NCI-H446 (cell line): ENCODE measurements around the gene HUS1B.
"Not testable (repeated sequence)": the region's sequence is repeated elsewhere in the genome, so short reads cannot be mapped to it uniquely, and the experiment has no call there.

ENCODE experiments used
- DNase-seq, 2 experiments: peaks; one replicate each; lab custom pipeline; 2025; lab: John Stamatoyannopoulos, UW

Gene HUS1B

DNA sequence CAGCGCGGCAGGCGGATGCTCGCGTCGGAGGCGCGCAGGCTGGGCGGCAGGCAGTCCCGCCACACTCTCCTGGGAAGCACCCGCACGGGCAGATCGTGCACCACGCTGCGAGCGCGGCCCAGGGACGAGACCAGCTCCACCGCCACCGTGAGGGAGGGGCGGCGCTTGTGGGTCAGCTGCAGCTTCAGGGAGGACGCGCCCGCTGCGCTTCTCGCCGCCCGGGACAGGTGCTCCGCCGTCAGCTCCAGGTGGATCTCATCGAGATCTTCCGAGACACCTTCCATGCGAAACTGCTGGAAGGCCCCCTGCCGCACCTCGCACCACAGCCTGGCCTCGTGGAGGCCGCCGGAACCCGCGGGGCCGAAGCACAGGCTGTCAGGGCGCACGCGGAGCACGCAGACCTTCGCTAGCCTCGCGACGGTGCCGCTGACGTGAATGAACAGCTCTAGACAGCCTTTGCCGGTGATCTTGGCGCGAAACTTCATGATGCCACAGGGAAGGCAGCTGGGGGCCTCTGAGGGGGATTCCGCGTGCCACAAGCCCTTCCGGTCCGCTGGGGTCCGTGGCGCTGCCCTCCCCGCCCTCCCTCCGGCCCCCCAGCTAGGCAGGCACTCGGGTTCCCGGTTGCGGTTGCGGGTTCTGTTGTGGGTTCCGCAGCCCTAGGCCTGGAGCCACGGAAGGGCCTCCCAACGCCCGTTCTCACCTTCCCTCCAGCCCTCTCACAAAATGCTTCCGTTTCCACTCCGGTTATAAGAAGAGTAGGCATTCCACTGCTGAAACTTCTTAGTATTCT lies at the start of gene HUS1B:
Gene HUS1B, minus strand, starts transcription at position 641 of the 793 bp plus-strand sequence. Its CDS starts 156 bp downstream, at position 485.
- no peak for DNase-seq

DNA sequence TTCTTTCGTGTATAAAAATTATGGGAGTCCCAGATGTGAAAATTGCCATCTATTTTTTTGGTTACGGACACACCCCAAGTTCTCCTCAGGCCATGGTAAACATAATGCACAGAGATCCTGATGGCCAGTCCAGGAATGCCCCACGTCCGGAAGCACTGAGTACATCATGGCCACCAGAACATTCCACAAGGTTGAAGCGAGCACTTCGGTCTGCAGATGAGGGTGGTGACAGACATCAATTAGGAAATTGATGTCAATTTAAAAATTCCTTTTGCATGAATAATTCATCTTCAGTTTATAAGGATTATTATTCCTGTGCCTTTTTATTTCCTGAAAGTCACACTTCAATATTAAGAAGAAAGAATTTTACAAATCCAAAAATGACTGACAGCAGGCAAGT lies 49.2 kb upstream of the HUS1B start:
- DNase-seq: no peak

DNA sequence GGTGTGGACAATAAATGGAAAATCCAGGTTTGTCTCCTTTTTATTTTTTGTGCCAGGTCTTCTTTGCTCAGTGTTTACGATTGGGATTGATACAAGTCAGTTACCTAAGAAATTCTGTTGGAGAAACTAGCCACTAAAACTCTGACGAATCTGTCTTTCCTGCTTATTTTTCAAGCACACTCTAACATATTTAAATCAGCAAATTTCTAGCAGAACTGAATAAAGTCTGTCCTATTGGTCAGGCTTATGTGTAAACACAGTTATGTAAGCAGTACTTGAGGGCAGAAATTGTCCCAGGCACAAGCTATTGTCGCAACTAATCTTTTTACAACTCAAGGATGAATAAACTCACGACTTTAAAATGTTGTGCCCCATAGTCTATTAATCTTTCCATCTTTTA lies 48.1 kb upstream of the HUS1B start:
- DNase-seq: no peak

DNA sequence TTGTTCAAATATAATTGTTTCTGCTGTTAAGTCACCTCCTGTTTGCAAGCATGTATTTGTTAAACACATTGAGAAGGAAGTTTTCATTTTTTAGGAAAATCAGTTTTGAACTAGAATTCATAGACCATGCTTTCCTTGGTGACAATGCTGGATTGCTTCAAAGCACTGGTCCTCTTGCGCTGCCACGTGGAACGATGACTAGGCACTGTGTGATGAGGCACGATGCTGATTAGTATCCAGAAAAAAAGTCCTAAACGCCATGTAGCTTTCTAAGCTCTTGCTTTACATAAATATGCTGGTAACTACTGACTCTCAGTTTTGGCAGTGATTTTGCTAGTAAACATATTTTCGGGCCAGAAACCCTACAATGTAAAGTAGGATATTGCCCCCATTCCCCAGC lies 47.1 kb upstream of the HUS1B start:
- DNase-seq: no peak

DNA sequence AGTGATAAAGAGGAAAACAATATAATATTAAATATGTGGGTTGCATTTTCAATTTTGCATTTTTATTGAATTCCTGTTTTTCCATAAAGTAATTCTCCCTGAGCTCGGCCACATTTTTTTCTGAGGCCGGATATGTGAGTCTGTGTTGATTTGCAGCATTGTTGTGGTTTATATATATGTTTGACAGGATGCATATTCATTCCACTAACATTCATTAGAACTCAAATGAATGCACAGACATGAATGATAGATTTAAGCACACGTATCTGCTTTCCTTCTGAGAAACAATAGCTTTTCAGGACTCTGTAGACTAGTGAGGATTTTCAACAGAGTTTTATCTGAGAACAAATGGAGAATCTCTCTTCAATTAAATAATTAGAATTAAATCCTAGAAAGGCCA lies 46.7 kb upstream of the HUS1B start:
- no peak for DNase-seq

DNA sequence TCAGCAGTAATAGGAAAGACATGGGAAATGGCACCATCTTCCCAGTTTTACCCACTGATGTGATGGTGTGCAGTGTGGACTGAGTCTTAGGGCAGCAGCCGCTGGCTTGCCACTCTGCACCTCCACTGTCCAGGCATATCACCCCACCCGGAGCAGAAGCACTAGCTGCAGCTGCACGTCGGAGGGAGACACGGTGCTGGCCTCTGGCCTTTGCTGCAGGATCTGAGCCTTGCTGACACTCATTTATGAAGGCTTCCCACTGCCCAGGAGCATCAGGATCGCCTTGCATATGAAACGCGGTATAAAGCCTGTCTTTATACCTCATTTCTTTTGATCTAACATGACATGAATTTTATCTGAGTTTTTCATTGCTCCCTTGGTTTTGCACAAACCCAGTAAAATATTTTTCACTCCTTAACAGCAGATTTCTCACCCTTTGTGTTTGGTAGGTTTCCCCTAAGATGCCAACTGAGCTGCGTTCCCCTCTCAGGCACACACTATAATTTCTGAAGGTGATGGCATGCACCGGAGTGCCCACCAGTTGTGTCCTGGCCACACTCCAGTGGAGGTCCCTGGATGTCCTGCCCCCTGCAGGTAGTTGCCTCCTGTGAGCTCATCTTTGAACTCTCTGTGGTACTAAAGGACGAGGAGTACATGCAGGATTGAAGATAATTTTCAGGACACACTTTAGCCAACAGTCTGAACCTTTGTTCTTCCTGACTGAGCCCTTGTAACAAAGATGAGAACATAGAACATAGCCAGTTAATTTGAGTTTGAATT lies 45.0 kb upstream of the HUS1B start:
- no peak for DNase-seq

DNA sequence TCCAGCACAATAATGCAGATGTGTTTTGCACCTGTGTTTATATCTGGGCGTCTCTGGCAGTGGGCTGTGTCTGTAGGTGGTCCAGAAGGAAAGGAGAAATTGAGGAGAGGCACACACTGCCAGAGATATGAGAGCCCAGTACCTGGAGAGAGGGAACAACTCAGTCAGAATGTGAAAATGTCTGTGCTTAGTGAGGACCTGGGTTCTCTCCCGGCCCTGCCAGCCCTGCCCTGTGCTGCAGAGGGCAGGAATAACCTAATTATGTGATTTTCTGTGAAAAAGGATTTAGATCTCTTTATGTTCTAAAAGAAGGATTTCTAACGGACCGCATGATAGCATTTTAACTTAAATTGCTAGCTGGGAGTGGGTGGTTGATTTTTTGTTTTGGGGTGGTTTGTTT lies 44.3 kb upstream of the HUS1B start:
- DNase-seq: no peak

DNA sequence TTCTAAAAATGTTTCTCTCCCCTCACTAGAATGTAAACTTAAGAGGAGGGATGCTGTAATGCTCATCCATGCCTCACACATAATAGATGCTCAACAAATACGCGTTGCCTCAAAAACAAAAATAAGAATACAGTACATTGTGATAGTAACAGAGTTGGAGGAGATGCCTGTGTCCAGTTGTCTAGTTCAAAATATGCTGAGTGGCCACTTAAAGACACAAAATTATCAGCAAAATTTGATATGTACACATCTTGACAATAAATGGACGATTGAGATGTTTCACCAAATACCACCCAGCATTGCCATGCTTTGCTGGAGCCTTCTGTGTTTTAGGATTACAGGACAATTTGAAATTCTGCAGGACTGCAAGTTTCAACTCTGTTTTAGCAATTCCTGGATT lies 43.6 kb upstream of the HUS1B start:
- no peak for DNase-seq

DNA sequence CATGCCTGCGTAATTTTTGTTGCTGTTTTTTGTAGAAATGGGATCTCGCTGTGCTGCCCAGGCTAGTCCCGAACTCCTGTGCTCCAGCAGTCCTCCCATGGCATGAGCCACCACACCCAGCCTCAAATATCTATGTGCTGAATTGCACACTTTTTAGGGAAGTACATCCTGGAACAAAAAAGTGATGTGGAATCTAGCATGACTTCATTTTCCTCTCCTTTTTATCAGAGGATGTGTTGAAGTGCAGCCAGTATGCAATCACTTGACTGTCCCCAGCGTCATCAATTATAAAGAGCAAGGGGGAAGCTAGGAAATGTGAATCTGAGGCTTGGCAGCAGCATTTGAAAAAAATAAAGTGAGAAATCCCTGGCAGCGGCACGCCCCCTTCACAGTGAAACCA lies 42.4 kb upstream of the HUS1B start:
- DNase-seq: no peak

DNA sequence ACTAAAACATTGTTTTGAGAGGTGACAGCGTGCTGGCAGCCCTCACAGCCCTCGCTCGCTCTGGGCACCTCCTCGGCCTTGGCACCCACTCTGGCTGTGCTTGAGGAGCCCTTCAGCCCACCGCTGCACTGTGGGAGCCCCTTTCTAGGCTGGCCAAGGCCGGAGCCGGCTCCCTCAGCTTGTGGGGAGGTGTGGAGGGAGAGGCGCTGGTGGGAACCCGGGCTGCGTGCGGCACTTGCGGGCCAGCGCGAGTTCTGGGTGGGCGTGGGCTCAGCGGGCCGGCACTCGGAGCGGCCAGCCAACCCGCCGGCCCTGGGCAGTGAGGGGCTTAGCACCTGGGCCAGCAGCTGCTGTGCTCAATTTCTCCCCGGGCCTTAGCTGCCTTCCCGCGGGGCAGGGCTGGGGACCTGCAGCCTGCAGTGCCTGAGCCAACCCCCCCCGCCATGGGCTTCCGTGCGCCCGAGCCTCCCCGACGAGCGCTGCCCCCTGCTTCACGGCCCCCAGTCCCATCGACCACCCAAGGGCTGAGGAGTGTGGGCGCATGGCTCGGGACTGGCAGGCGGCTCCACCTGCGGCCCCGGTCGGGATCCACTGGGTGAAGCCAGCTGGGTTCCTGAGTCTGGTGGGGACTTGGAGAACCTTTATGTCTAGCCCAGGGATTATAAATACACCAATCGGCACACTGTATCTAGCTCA lies 37.7 kb upstream of the HUS1B start:
- DNase-seq: not testable (repeated sequence)

DNA sequence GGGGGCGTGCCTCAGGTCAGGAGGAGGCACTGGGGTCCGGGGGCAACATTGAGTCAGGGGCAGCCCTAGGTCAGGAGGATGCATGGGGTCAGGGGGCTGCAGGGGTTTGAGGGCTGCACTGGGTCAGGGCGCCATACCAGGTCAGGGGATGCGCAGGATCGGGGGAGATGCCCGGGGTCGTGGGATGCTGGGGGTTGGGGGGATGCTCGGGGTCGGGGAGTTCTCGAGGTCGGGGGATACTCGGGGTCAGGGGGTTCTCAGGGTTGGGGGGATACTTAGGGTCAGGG lies 36.8 kb upstream of the HUS1B start:
- no peak for DNase-seq

DNA sequence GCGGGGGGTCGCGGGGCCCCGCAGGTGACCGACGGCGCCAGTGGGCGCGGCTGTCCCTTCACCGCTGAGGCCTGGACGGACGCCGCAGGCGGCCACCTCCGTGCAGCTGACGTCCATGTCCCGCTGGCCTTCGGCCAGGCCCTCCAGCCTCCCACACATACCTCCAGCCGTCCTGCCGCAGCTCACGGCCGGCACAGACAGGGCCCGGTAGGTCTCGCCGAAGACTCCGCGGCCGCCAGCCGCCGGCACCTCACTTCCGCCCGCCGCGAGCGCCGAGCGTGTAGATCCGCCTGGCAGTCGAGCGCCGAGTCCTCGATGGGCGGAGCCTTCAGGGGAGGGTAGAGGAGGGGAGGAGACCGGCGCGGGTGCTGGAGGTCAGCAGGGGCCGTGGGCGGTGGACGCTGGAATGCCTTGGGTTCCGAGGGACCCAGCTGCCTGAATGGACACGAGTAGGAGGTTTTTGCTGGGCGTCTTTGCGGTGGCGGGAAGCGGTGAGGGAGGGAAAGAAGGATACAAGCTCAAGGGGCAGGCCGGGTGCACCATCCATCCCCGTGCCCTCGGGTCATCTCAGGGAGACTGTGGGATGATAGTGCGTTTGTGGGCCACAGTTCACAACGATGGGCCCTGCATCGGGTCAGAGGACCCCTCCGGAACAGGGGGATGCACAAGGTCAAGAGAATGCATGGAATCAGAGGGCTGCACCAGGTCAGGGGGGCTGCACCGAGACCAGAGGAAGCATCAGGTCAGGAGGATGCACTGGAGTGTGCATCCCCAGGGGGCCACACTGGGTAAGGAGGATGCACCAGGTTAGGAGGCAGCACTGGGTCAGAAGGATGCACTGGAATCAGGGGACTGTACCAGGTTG lies 36.2 kb upstream of the HUS1B start, which contains the start of gene EXOC2:
Gene EXOC2, minus strand, starts transcription at position 282 of the 865 bp plus-strand sequence. CDS start 55,321 bp downstream, outside the sequence.
- DNase-seq: peak; percentile 58 to 83

DNA sequence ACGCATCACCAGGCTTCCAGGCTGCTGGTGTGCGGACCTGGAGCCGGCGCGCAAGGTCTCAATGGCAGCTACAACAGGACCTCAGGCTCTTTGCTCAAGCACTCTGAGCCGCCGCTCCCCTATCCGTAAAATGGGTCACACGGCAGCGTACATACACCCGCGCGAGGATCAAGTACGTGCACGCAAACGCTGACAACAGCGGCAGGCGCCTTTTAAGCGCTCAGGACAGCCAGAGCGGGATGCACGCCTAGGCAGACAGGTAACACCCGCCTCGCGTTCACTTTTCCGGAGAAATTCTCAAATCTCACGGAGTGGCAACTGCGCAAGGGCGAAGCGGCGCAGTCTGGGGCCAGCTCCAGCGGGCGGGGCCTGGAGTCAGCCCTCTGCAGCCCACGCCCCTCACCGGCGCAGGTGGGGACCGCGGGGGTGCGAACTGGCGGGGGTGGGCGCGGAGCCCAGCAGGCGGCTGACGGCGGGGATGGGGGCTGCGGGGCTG lies 35.5 kb upstream of the HUS1B start:
- DNase-seq: peak in 1 of 2 experiments; percentile 41

DNA sequence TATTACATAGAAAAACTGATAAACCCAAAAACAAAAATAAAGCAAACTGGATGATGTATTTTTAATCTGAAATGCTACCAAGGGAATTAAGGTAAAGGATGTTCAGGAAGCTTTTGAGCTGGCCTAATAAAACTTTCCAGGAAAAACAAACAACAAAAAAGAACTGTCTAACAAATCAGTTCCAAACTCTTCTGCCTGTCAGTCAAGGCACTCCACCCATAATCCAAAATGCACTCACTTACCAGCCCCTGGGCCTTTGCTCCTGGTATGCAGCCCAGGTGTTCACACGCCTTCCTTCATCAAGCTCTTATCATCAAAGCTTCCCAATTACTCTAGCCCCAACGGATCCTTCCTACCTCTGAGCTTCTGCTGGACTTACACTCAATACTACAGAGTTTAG lies 32.3 kb upstream of the HUS1B start:
- no peak for DNase-seq

DNA sequence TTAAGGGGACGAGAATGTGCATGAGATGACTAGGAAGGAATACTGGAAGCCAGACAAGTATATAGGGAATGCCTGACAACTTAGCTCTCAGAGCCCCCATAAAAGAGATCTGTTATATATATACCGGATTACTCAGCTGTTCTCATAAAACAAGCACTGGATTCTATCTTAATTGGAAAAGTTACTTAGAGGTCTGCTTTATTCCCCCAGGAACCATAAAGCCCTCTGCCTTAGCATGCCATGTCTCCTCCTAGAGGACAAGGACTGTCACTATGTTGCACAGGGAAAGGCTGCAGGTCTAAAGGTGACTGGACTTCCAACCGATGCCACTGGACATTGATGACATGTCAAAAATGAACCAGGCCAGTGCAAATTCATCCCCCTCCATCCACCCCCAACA lies 29.6 kb upstream of the HUS1B start:
- DNase-seq: no peak

DNA sequence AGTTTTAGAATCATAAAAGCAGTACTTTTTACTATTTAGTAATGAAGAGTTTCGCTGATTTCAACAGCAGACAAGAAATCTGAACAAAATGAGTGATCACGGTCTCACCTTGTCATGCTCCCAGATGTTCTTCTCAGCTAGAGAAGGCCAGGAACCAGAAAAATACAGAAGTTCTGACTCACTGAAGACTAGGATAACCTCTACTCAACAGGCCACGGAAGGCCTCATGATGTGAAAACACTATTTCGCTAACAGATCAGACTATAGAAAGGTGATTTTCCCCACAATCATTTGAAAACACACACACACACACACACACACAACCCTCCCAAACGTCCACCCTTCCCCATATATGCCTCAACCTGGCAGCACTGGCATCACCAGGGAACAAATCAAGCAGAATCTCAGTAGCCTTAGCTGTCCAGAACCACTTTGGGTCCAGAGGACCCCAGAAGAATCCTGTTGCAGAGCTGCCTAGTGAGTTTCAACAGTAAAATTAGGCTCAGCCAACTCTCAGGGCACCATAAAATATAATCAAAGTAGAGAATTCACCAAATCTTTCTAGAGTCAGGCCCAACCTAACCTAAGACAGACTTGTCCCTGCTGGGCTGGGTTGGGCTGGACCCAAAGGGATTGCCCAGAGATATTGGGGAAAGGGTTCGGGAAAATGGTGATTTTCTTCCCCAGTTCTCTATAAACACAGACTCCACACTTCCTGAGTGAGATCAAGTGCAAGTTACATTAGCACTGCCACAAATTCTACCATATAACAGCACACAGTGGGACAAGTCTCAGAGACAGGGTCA lies 28.1 kb upstream of the HUS1B start:
- no peak for DNase-seq

DNA sequence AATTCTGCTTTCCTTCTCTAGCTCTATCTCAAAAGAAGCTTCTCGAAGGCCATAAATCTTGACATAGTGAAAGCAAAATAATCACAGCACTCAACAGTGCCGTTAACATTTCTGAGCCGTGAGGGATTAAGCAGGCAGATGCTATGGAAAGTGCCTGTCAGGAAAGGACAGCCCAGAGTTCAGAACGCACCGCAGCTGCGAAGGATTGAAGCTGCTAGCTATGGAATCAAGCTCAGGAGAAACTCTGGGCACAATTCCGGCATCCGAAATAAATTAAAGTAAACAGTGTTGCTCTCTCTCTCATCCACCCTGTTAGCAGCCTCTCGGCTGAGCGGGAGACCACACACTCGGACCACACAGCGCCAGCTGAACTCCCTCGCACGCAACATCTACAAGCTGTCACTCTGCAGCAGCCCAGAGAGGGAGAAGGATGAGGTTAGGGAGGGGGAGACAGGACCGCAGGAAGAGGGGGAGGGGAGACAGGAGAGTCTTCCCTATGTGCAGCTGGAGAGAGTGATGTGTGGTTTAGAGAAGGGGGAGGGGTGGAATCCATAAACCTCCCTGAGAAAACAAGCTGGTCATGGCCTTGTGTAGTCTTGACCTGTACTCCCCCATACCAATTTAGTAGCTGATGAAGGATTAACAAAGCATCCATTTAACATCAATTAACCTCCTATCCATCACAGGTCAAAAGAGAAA lies 27.0 kb upstream of the HUS1B start:
- no peak for DNase-seq

DNA sequence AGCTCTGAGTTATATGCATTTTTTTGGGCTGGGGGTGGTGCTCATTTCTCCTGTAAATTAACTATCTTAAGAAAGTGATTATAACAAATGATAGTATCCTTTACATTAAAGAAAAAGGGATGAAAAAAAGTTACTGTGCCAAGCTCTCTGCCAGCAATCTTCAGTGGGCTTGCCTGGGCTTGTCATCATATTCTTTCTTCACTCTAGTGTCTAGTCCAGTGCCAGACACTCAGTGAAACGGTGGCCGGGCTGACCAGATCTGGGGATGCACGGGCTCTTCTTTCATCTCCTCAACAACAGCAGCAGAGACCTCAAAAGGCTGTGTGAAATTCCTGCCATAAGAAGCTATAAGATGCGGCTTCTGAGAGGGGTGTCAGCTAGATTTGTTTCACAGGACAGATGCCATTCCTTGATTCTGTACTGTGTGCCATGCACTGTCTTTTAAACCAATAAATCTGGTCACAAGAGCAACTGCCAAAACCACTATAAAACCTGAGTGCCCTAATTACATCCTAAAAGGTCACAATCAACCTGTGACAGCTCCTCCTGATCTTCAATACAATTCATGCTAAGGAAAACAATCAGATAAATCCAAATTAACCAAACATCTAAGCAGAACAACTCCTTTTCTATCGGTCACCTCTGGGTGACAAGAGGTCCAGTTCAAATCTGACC lies 23.9 kb upstream of the HUS1B start:
- no peak for DNase-seq

DNA sequence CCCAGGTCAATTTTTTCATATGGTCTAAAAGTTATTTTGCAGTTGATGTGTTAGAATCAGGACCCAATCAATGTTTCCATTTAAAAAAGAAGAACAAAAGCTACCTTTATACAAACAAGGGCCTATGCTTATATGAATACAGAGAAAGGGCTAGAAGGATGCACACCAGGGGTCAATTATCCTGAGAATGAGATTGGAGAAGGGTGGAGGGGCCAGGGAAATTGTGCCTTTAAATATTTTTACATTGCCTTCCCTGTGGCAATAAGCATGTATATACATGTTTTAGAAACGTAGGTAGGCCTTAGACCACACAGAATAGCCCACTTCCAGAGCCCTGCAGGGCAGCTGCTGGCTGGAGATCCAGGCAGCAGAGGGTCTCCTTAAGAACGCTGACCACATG lies 23.4 kb upstream of the HUS1B start:
- DNase-seq: no peak

DNA sequence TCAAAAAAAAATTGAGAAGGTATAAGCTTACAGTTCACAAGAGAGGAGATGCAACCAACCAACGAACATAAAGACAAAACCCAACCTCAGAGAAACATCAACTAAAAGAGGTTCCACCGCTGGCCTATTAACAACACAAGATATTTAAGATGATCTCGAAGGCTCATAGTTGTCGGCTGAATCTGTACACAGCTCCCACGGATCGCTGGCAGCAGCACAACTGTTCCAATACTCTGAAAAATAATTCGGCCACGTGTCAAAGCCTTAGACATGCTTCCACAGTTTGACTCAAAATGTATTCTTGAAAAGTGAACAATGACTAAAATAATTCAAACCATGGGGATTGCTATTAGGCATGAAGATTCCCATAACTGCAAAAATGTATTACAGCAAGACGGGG lies 22.4 kb upstream of the HUS1B start:
- DNase-seq: no peak
